HAP-1 (cell line): ENCODE results near the gene LYL1.

Experiments
- DNase-seq, 2 experiments: peaks; one replicate each; pipeline ENCODE4 v3.0.0-alpha.2; 2016 to 2020; ENCODE audit warnings: low spot score in 2 of 2
- H3K27me3 ChIP-seq: fragments of 250-450 bp; sonication (Bioruptor Pico); 2 replicates; pipeline ENCODE4 v1.5.1; 2020; ENCODE audit warnings: low read depth, mild to moderate bottlenecking, moderate library complexity
- H3K36me3 ChIP-seq: fragments of 250-450 bp; sonication (Bioruptor Pico); replicated peaks from 2 replicates; pipeline ENCODE4 v1.5.1; 2020; ENCODE audit warnings: mild to moderate bottlenecking
- H3K4me1 ChIP-seq: fragments of 250-450 bp; sonication (Bioruptor Pico); 2 replicates; pipeline ENCODE4 v1.5.1; 2020; ENCODE audit warnings: mild to moderate bottlenecking
- H3K4me3 ChIP-seq: fragments of 250-450 bp; sonication (Bioruptor Pico); 2 replicates; pipeline ENCODE4 v1.5.1; 2020; ENCODE audit warnings: mild to moderate bottlenecking, moderate library complexity
- H3K9me3 ChIP-seq: fragments of 250-450 bp; sonication (Bioruptor Pico); 2 replicates; pipeline ENCODE4 v1.5.1; 2020; ENCODE audit warnings: mild to moderate bottlenecking, moderate library complexity
- in situ Hi-C: fragments of 300-500 bp; cut with MboI; formaldehyde crosslinking; loops from 3 replicates; pipeline ENCODE4 v1.14.3; 2020; ENCODE audit warnings: low sequenced_read_pairs, inconsistent platforms, mixed read lengths

The LYL1 gene

GRCh38 chr19:13089139-13089856, 13.4 kb downstream of the LYL1 start:
- in situ Hi-C loops: no loop called here

GRCh38 chr19:13087795-13088537, 14.7 kb downstream of the LYL1 start:
- H3K27me3 ChIP-seq: no peaks in the 10 kb centered on the region
- in situ Hi-C loops: no loop called here
- H3K4me1 ChIP-seq: no peaks in the 10 kb centered on the region
- DNase-seq: no peak
- H3K36me3 ChIP-seq: no peaks in the 10 kb centered on the region; the same call in 1 of the 2 replicates
- no peak overlapping the region for H3K4me3 ChIP-seq
- H3K9me3 ChIP-seq: no peaks in the 10 kb centered on the region

More at GRCh38 chr19:13089139-13089856, 13.4 kb downstream of the LYL1 start:
- no peak overlapping the region for H3K4me3 ChIP-seq
- no peaks in the 10 kb centered on the region for H3K4me1 ChIP-seq
- no peaks in the 10 kb centered on the region for H3K36me3 ChIP-seq
- peak in 1 of 2 experiments; percentile 29 for DNase-seq
- H3K27me3 ChIP-seq: no peaks in the 10 kb centered on the region
- no peaks in the 10 kb centered on the region for H3K9me3 ChIP-seq

GRCh38 chr19:13087295-13087694, 15.4 kb downstream of the LYL1 start:
- in situ Hi-C loops: no loop called here
- DNase-seq: no peak
- H3K36me3 ChIP-seq: no peaks in the 10 kb centered on the region; the same call in 1 of the 2 replicates

GRCh38 chr19:13086341-13086740, 16.3 kb downstream of the LYL1 start:
- Histone ChIP-seq H3K9me3 (no peaks in the 10 kb centered on the region), H3K36me3 (no peaks in the 10 kb centered on the region; the same call in 1 of the 2 replicates), H3K27me3 (no peaks in the 10 kb centered on the region), H3K4me3 (no peak overlapping the region), H3K4me1 (no peaks in the 10 kb centered on the region)
- no peak for DNase-seq
- in situ Hi-C loops: no loop called here

More at GRCh38 chr19:13087295-13087694, 15.4 kb downstream of the LYL1 start:
- Histone ChIP-seq H3K4me1 (no peaks in the 10 kb centered on the region), H3K4me3 (no peak overlapping the region), H3K27me3 (no peaks in the 10 kb centered on the region), H3K9me3 (no peaks in the 10 kb centered on the region)

- Histone ChIP-seq H3K4me3 (no peak overlapping the region), H3K4me1 (no peaks in the 10 kb centered on the region), H3K36me3 (no peaks in the 10 kb centered on the region; the same call in 1 of the 2 replicates), H3K9me3 (no peaks in the 10 kb centered on the region), H3K27me3 (no peaks in the 10 kb centered on the region)
- in situ Hi-C loops: no loop called here
- DNase-seq: no peak
These were observed 17.0 kb downstream of the LYL1 start for GRCh38 chr19:13085666-13086065.

- Histone ChIP-seq H3K4me1 (no peaks in the 10 kb centered on the region), H3K9me3 (no peaks in the 10 kb centered on the region), H3K4me3 (no peak overlapping the region), H3K27me3 (no peaks in the 10 kb centered on the region), H3K36me3 (no peaks in the 10 kb centered on the region; the same call in 1 of the 2 replicates)
- DNase-seq: no peak
- in situ Hi-C loops: no loop called here
These were observed 19.0 kb downstream of the LYL1 start for GRCh38 chr19:13083627-13084026.

GRCh38 chr19:13083008-13083404, 19.7 kb downstream of the LYL1 start:
- in situ Hi-C loops: no loop called here
- no peaks in the 10 kb centered on the region for H3K27me3 ChIP-seq
- no peak overlapping the region for H3K4me3 ChIP-seq
- no peak for DNase-seq
- H3K9me3 ChIP-seq: no peaks in the 10 kb centered on the region
- H3K36me3 ChIP-seq: no peaks in the 10 kb centered on the region; the same call in 1 of the 2 replicates
- no peaks in the 10 kb centered on the region for H3K4me1 ChIP-seq

GRCh38 chr19:13082192-13083007, 20.3 kb downstream of the LYL1 start:
- Histone ChIP-seq H3K27me3 (no peaks in the 10 kb centered on the region), H3K4me1 (no peaks in the 10 kb centered on the region), H3K9me3 (no peaks in the 10 kb centered on the region), H3K36me3 (no peaks in the 10 kb centered on the region; the same call in 1 of the 2 replicates), H3K4me3 (no peak overlapping the region)
- in situ Hi-C loops: no loop called here
- DNase-seq: no peak

GRCh38 chr19:13079542-13079986, 23.1 kb downstream of the LYL1 start:
- no peaks in the 10 kb centered on the region; the same call in 1 of the 2 replicates for H3K36me3 ChIP-seq

GRCh38 chr19:13078897-13079541, 23.6 kb downstream of the LYL1 start:
- H3K27me3 ChIP-seq: no peaks in the 10 kb centered on the region
- H3K4me3 ChIP-seq: no peak overlapping the region
- in situ Hi-C loops: no loop called here
- H3K36me3 ChIP-seq: no peaks in the 10 kb centered on the region; the same call in 1 of the 2 replicates
- DNase-seq: no peak
- H3K9me3 ChIP-seq: no peaks in the 10 kb centered on the region
- no peaks in the 10 kb centered on the region for H3K4me1 ChIP-seq

More at GRCh38 chr19:13079542-13079986, 23.1 kb downstream of the LYL1 start:
- in situ Hi-C loops: no loop called here
- H3K9me3 ChIP-seq: no peaks in the 10 kb centered on the region
- DNase-seq: no peak
- H3K4me3 ChIP-seq: no peak overlapping the region
- H3K4me1 ChIP-seq: no peaks in the 10 kb centered on the region
- H3K27me3 ChIP-seq: no peaks in the 10 kb centered on the region

- no peaks in the 10 kb centered on the region; the same call in 1 of the 2 replicates for H3K36me3 ChIP-seq
- H3K4me1 ChIP-seq: no peaks in the 10 kb centered on the region
- in situ Hi-C loops: no loop called here
- no peak overlapping the region for H3K4me3 ChIP-seq
- H3K27me3 ChIP-seq: no peaks in the 10 kb centered on the region
- no peaks in the 10 kb centered on the region for H3K9me3 ChIP-seq
- peak in 1 of 2 experiments; percentile 37 for DNase-seq
These were observed 24.3 kb downstream of the LYL1 start for GRCh38 chr19:13078381-13078780.

GRCh38 chr19:13077240-13077639, 25.4 kb downstream of the LYL1 start:
- no peaks in the 10 kb centered on the region for H3K9me3 ChIP-seq
- no peaks in the 10 kb centered on the region for H3K27me3 ChIP-seq
- no peak overlapping the region for H3K4me3 ChIP-seq
- H3K36me3 ChIP-seq: no peaks in the 10 kb centered on the region
- in situ Hi-C loops: no loop called here
- no peak for DNase-seq
- H3K4me1 ChIP-seq: no peaks in the 10 kb centered on the region

- H3K4me1 ChIP-seq: no peaks in the 10 kb centered on the region
- H3K27me3 ChIP-seq: no peaks in the 10 kb centered on the region
- H3K9me3 ChIP-seq: no peaks in the 10 kb centered on the region
- in situ Hi-C loops: no loop called here
- no peak for DNase-seq
- H3K36me3 ChIP-seq: no peaks in the 10 kb centered on the region
- H3K4me3 ChIP-seq: no peak overlapping the region
These were observed 25.9 kb downstream of the LYL1 start for GRCh38 chr19:13076787-13077186.
